K562 (cell line): ENCODE data around the gene RTN4. TPM values are rescaled to one million over a fixed set of nuclear protein-coding genes. Genes with fewer than 3 reads are reported as not detected.
A peak's percentile ranks its signal among the peaks of the same experiment; 100 is the strongest.

Source experiments
- E2F5 ChIP-seq: sonication (generic); formaldehyde crosslinking; IDR thresholded peaks from 2 replicates; pipeline ENCODE4 v1.8.0; 2022; ENCODE audit warnings: mild to moderate bottlenecking, missing genetic modification reagents
- ELF2 ChIP-seq: fragments of 250-450 bp; sonication (Bioruptor Pico); IDR thresholded peaks from 2 replicates; pipeline ENCODE4 v1.5.0; 2021; ENCODE audit warnings: mild to moderate bottlenecking
- HMG20B ChIP-seq: fragments of 250-450 bp; sonication (Bioruptor Pico); IDR thresholded peaks from 2 replicates; pipeline ENCODE4 v1.5.0; 2021; ENCODE audit warnings: mild to moderate bottlenecking
- MITF ChIP-seq: IDR thresholded peaks from 2 replicates; pipeline ENCODE4 v1.6.1; 2014; ENCODE audit warnings: antibody characterized with exemption
- NFYB ChIP-seq: IDR thresholded peaks from 2 replicates; pipeline ENCODE4 v1.6.1; 2011; ENCODE audit warnings: mild to moderate bottlenecking, moderate library complexity; ENCODE audit not compliant: insufficient read length; ENCODE audit errors: extremely low read depth
- PATZ1 ChIP-seq: fragments of 250-450 bp; sonication (Bioruptor Pico); IDR thresholded peaks from 2 replicates; pipeline ENCODE4 v1.5.0; 2020; ENCODE audit warnings: mild to moderate bottlenecking, borderline replicate concordance
- PCBP2 ChIP-seq: fragments of 200-400 bp; formaldehyde crosslinking; IDR thresholded peaks from 2 replicates; pipeline ENCODE4 v1.6.1; 2018; ENCODE audit warnings: low read length, low read depth, mild to moderate bottlenecking, moderate library complexity; ENCODE audit not compliant: poor library complexity, severe bottlenecking
- POLR2A ChIP-seq: fragments of 450-650 bp; conservative IDR thresholded peaks from 2 replicates; pipeline ENCODE4 v1.6.1; 2016
- RBFOX2 ChIP-seq: fragments of 200-400 bp; formaldehyde crosslinking; IDR thresholded peaks from 2 replicates; pipeline ENCODE4 v1.6.1; 2017; ENCODE audit warnings: low read depth, mild to moderate bottlenecking, low read length, moderate library complexity
- RFX5 ChIP-seq: IDR thresholded peaks from 2 replicates; pipeline ENCODE4 v1.6.1; 2011; ENCODE audit warnings: low read depth, mild to moderate bottlenecking, improper control_type of control experiment, low read length
- SAP30 ChIP-seq: fragments of 200-600 bp; sonication (generic); IDR thresholded peaks from 2 replicates; pipeline ENCODE4 v1.6.1; 2012; ENCODE audit warnings: borderline replicate concordance, low read depth, mild to moderate bottlenecking, moderate library complexity, low read length, control low read depth, inconsistent platforms; ENCODE audit not compliant: insufficient read depth, poor library complexity, severe bottlenecking
- SRSF1 ChIP-seq: fragments of 200-400 bp; formaldehyde crosslinking; IDR thresholded peaks from 2 replicates; pipeline ENCODE4 v1.6.1; 2017; ENCODE audit warnings: mild to moderate bottlenecking, low read depth, low read length, moderate library complexity
- TBP ChIP-seq: optimal IDR thresholded peaks from 2 replicates; pipeline ENCODE3; 2011; ENCODE audit warnings: low read depth, low read length, improper control_type of control experiment
- ZKSCAN8 ChIP-seq: fragments of 200-800 bp; sonication (Bioruptor generic); IDR thresholded peaks from 2 replicates; pipeline ENCODE4 v1.6.1; 2016; ENCODE audit warnings: missing genetic modification characterization, missing compliant biosample characterization
- ZNF174 ChIP-seq: fragments of 250-450 bp; sonication (Bioruptor Pico); IDR thresholded peaks from 2 replicates; pipeline ENCODE4 v1.4.0; 2020; ENCODE audit warnings: mild to moderate bottlenecking
- polyA plus RNA-seq, 8 experiments: library from polyadenylated mRNA; depleted of rRNA in 4 of 8; stranded (reverse) in 5 of 8; unstranded in 3 of 8; fragments of >200 nt; fragmentation: Nextera tagmentation in 2 of 8; fragmentation: Illumina TruSeq in 1 of 8; extraction: Ambion mirVana in 2 of 8; extraction: Trizol in 1 of 8; gene quantifications; 2 replicates each; pipeline versions ENCODE4 v1.2.1 to v1.2.3, GENCODE V29; 2011 to 2014; ENCODE audit warnings: inconsistent platforms in 1 of 8, missing spikeins in 1 of 8
- total RNA-seq, 7 experiments: library from RNA; depleted of rRNA in 6 of 7; stranded (reverse); fragments of >200 nt in 6 of 7; fragmentation: Illumina TruSeq in 2 of 7; extraction: Trizol in 2 of 7; gene quantifications; 2 replicates each; pipeline versions ENCODE4 v1.2.1 to v1.2.3, GENCODE V29; 2011 to 2021; ENCODE audit warnings: low replicate concordance in 1 of 7
- TF ChIP-seq, protein P1 (sequence below): fragments of 450-650 bp; IDR thresholded peaks from 2 replicates; pipeline ENCODE4 v1.6.1; 2016; ENCODE audit warnings: borderline replicate concordance
- TF ChIP-seq, protein P2 (sequence below), 2 experiments: fragments of 450-650 bp in 1 of 2; sonication (generic) in 1 of 2; formaldehyde crosslinking in 1 of 2; IDR thresholded peaks in 1 of 2; conservative IDR thresholded peaks in 1 of 2; 2 replicates each; pipeline versions ENCODE4 v1.6.1 to v1.8.1; 2016 to 2023; ENCODE audit warnings: mild to moderate bottlenecking in 2 of 2, moderate library complexity in 2 of 2, inconsistent platforms in 1 of 2, missing genetic modification reagents in 1 of 2
- TF ChIP-seq, protein P3 (sequence below): fragments of 250-450 bp; sonication (Bioruptor Pico); IDR thresholded peaks from 2 replicates; pipeline ENCODE4 v1.9.0; 2021; ENCODE audit warnings: mild to moderate bottlenecking

The RTN4 gene
- total and polyA plus RNA-seq, 9 of the 15 experiments (the other 6 are each of a cell fraction or from before 2014, with no cell fraction given) = 73.0 to 248 (median 116) TPM

GRCh38 chr2:55050100-55050994, at the start of gene RTN4 (continued):
- TF ChIP-seq TBP (peak; percentile 95), NFYB (peak; percentile 83), SAP30 (peak; percentile 42), RBFOX2 (peak; percentile 96), PATZ1 (CRISPR knock-in tag) (no peak), ZKSCAN8 (CRISPR knock-in tag) (no peak), POLR2A (peak; percentile 95), E2F5 (CRISPR knock-in tag) (no peak), ELF2 (CRISPR knock-in tag) (no peak), MITF (peak; percentile 50; the same call in 1 of the 2 replicates), RFX5 (no peak), SRSF1 (no peak), ZNF174 (CRISPR knock-in tag) (no peak), HMG20B (CRISPR knock-in tag) (no peak), PCBP2 (peak; percentile 10)
- TF ChIP-seq, protein P1, sequence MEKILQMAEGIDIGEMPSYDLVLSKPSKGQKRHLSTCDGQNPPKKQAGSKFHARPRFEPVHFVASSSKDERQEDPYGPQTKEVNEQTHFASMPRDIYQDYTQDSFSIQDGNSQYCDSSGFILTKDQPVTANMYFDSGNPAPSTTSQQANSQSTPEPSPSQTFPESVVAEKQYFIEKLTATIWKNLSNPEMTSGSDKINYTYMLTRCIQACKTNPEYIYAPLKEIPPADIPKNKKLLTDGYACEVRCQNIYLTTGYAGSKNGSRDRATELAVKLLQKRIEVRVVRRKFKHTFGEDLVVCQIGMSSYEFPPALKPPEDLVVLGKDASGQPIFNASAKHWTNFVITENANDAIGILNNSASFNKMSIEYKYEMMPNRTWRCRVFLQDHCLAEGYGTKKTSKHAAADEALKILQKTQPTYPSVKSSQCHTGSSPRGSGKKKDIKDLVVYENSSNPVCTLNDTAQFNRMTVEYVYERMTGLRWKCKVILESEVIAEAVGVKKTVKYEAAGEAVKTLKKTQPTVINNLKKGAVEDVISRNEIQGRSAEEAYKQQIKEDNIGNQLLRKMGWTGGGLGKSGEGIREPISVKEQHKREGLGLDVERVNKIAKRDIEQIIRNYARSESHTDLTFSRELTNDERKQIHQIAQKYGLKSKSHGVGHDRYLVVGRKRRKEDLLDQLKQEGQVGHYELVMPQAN = peak; percentile 52; the same call in 1 of the 2 replicates
- TF ChIP-seq, protein P2, sequence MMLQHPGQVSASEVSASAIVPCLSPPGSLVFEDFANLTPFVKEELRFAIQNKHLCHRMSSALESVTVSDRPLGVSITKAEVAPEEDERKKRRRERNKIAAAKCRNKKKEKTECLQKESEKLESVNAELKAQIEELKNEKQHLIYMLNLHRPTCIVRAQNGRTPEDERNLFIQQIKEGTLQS (IDR thresholded peaks at IDR 0.05) = peak; percentile 98
- TF ChIP-seq, protein P2 (CRISPR knock-in tag; conservative IDR thresholded peaks at IDR 0.05) = peak; percentile 66; the same call in 1 of the 2 replicates
- TF ChIP-seq, protein P3, sequence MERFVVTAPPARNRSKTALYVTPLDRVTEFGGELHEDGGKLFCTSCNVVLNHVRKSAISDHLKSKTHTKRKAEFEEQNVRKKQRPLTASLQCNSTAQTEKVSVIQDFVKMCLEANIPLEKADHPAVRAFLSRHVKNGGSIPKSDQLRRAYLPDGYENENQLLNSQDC (CRISPR knock-in tag) = peak; percentile 88; the same call in 1 of the 2 replicates
